HepG2 (cell line): ENCODE results near the gene NDUFS2. TPM values are rescaled to one million over a fixed set of nuclear protein-coding genes. Genes with fewer than 3 reads are reported as not detected.

Experiments used
- ADNP ChIP-seq: sonication (generic); formaldehyde crosslinking; IDR thresholded peaks from 2 replicates; pipeline ENCODE4 v1.4.0; 2020; ENCODE audit warnings: missing genetic modification reagents
- CBX5 ChIP-seq: sonication (generic); formaldehyde crosslinking; IDR thresholded peaks from 2 replicates; pipeline ENCODE4 v1.4.0; 2020; ENCODE audit warnings: missing genetic modification reagents, borderline replicate concordance
- CCDC6 ChIP-seq: sonication (generic); formaldehyde crosslinking; IDR thresholded peaks from 2 replicates; pipeline ENCODE4 v1.8.1; 2022; ENCODE audit warnings: mild to moderate bottlenecking, missing genetic modification reagents, moderate library complexity
- EP300 ChIP-seq, 3 experiments: sonication (generic) in 1 of 3; formaldehyde crosslinking in 1 of 3; IDR thresholded peaks; 2 replicates each; pipeline versions ENCODE4 v1.5.1 to v1.6.1; 2011 to 2020; ENCODE audit warnings: low read depth in 2 of 3, low read length in 2 of 3, borderline replicate concordance in 1 of 3, improper control_type of control experiment in 1 of 3, mild to moderate bottlenecking in 1 of 3, missing genetic modification reagents in 1 of 3, moderate library complexity in 1 of 3
- FOXJ3 ChIP-seq: sonication (generic); formaldehyde crosslinking; IDR thresholded peaks from 2 replicates; pipeline ENCODE4 v1.4.0; 2020; ENCODE audit warnings: missing genetic modification reagents, mild to moderate bottlenecking, borderline replicate concordance
- GATA4 ChIP-seq: sonication (generic); IDR thresholded peaks from 2 replicates; pipeline ENCODE4 v1.6.1; 2016; ENCODE audit warnings: antibody characterized with exemption, low read depth, borderline replicate concordance
- MEF2D ChIP-seq: sonication (generic); formaldehyde crosslinking; IDR thresholded peaks from 2 replicates; pipeline ENCODE4 v1.5.1; 2020; ENCODE audit warnings: mild to moderate bottlenecking, missing genetic modification reagents
- NCOA5 ChIP-seq: sonication (generic); formaldehyde crosslinking; IDR thresholded peaks from 2 replicates; pipeline ENCODE4 v1.4.0; 2020; ENCODE audit warnings: missing genetic modification reagents
- SMARCC2 ChIP-seq: fragments of 450-650 bp; IDR thresholded peaks from 2 replicates; pipeline ENCODE4 v1.6.1; 2017; ENCODE audit warnings: antibody characterized with exemption, mild to moderate bottlenecking
- SP1 ChIP-seq, 2 experiments: fragments of 450-650 bp in 1 of 2; sonication (generic) in 1 of 2; formaldehyde crosslinking in 1 of 2; IDR thresholded peaks; 2 replicates each; pipeline versions ENCODE4 v1.4.0 to v1.6.1; 2016 to 2020; ENCODE audit warnings: missing genetic modification reagents in 1 of 2
- SUZ12 ChIP-seq: fragments of 150-350 bp; IDR thresholded peaks from 2 replicates; pipeline ENCODE4 v1.6.1; 2014; ENCODE audit warnings: low read depth, low read length
- U2AF1 ChIP-seq: fragments of 200-400 bp; formaldehyde crosslinking; optimal IDR thresholded peaks from 2 replicates; pipeline ENCODE3; 2017; ENCODE audit warnings: mild to moderate bottlenecking, low read depth, low read length
- ZNF251 ChIP-seq: sonication (generic); formaldehyde crosslinking; IDR thresholded peaks from 2 replicates; pipeline ENCODE4 v1.9.0; 2021; ENCODE audit warnings: mild to moderate bottlenecking, missing genetic modification reagents
- ZNF367 ChIP-seq: sonication (generic); formaldehyde crosslinking; IDR thresholded peaks from 2 replicates; pipeline ENCODE4 v1.4.0; 2020; ENCODE audit warnings: missing genetic modification reagents, borderline replicate concordance
- ZNF496 ChIP-seq: sonication (generic); formaldehyde crosslinking; IDR thresholded peaks from 2 replicates; pipeline ENCODE4 v1.8.1; 2023; ENCODE audit warnings: mild to moderate bottlenecking, moderate library complexity, missing genetic modification reagents; ENCODE audit not compliant: insufficient replicate concordance
- ZNF607 ChIP-seq: sonication (generic); formaldehyde crosslinking; IDR thresholded peaks from 2 replicates; pipeline ENCODE4 v1.5.1; 2020; ENCODE audit warnings: missing genetic modification reagents, mild to moderate bottlenecking, borderline replicate concordance
- polyA plus RNA-seq, 8 experiments: library from polyadenylated mRNA; depleted of rRNA in 3 of 8; stranded (reverse) in 7 of 8; unstranded in 1 of 8; fragments of >200 nt; fragmentation: Illumina TruSeq in 4 of 8; extraction: Trizol in 4 of 8; gene quantifications; 2 replicates each; pipeline versions ENCODE4 v1.2.1 to v1.2.3, GENCODE V29; 2011 to 2016; ENCODE audit warnings: low read depth in 4 of 8, missing spikeins in 1 of 8, mixed read lengths in 1 of 8; ENCODE audit not compliant: insufficient read depth in 1 of 8
- total RNA-seq, 5 experiments: library from RNA; depleted of rRNA; stranded (reverse); fragments of >200 nt; fragmentation: Illumina TruSeq; extraction: Trizol; gene quantifications; 2 replicates each; pipeline ENCODE4 v1.2.3, GENCODE V29; 2016; ENCODE audit warnings: low read depth in 1 of 5
- TF ChIP-seq, protein P1 (sequence below): sonication (generic); formaldehyde crosslinking; IDR thresholded peaks from 2 replicates; pipeline ENCODE4 v1.4.0; 2020; ENCODE audit warnings: mild to moderate bottlenecking, missing genetic modification reagents, borderline replicate concordance
- TF ChIP-seq, protein P2 (sequence below): sonication (generic); formaldehyde crosslinking; IDR thresholded peaks from 2 replicates; pipeline ENCODE4 v1.4.0; 2020; ENCODE audit warnings: missing genetic modification reagents
- TF ChIP-seq, protein P3 (sequence below): fragments of 450-650 bp; IDR thresholded peaks from 2 replicates; pipeline ENCODE4 v1.6.1; 2016
- TF ChIP-seq, protein P4 (sequence below): sonication (generic); formaldehyde crosslinking; IDR thresholded peaks from 2 replicates; pipeline ENCODE4 v1.8.0; 2022; ENCODE audit warnings: missing genetic modification reagents, mild to moderate bottlenecking, borderline replicate concordance
- TF ChIP-seq, protein P5 (sequence below): sonication (generic); formaldehyde crosslinking; IDR thresholded peaks from 2 replicates; pipeline ENCODE4 v1.4.0; 2020; ENCODE audit warnings: missing genetic modification reagents, mild to moderate bottlenecking, borderline replicate concordance

The NDUFS2 gene
- total and polyA plus RNA-seq, 2 of the 13 experiments (the other 11 are each of a cell fraction or from before 2014, with no cell fraction given), result 89.9 to 118 TPM

DNA sequence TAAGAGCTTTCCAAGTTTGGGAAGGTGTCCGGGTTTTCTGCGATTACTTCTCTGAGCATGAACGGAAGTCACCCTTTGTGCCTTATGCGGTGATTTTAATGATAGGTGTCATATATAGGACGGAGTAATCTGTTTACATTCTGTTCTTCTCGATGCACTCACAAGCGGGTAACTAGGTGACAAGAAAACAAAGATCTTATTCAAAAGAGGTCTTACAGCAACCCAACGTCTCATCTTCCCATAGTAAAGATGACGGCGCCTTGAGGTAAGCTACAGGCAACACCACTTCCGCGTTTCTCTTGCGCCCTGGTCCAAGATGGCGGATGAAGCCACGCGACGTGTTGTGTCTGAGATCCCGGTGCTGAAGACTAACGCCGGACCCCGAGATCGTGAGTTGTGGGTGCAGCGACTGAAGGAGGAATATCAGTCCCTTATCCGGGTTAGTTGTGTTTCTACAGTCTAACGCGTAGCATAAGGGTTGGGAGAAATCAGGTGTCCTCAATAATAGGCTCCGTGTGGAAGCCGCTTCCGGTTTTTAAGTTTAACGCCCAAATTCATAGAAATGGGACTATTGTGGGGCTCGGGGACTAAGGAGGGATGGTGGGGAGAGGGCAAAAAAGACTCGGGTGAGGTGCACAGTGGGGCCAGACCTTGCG, 48.4 kb upstream of the NDUFS2 start, which contains the start of gene UFC1 (continued):
- TF ChIP-seq ZNF251 (CRISPR knock-in tag), result no peak
- no peak for TF ChIP-seq U2AF1
- peak; percentile 38; the same call in 1 of the 2 replicates for TF ChIP-seq GATA4
- TF ChIP-seq, protein P1, sequence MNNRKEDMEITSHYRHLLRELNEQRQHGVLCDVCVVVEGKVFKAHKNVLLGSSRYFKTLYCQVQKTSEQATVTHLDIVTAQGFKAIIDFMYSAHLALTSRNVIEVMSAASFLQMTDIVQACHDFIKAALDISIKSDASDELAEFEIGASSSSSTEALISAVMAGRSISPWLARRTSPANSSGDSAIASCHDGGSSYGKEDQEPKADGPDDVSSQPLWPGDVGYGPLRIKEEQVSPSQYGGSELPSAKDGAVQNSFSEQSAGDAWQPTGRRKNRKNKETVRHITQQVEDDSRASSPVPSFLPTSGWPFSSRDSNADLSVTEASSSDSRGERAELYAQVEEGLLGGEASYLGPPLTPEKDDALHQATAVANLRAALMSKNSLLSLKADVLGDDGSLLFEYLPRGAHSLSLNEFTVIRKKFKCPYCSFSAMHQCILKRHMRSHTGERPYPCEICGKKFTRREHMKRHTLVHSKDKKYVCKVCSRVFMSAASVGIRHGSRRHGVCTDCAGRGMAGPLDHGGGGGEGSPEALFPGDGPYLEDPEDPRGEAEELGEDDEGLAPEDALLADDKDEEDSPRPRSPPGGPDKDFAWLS (CRISPR knock-in tag), result no peak
- no peak for TF ChIP-seq SUZ12
- TF ChIP-seq EP300 (IDR thresholded peaks at IDR 0.05; ENCODE audit: low read depth in 2 of 2, low read length in 2 of 2), result no peak
- TF ChIP-seq EP300 (CRISPR knock-in tag; IDR thresholded peaks at IDR 0.05; ENCODE audit: borderline replicate concordance), result no peak
- TF ChIP-seq CBX5, result 0 out of 2 replicates have a peak, but pooled peaks have one; percentile 56
- TF ChIP-seq CCDC6 (CRISPR knock-in tag), result no peak
- TF ChIP-seq, protein P2, sequence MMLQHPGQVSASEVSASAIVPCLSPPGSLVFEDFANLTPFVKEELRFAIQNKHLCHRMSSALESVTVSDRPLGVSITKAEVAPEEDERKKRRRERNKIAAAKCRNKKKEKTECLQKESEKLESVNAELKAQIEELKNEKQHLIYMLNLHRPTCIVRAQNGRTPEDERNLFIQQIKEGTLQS, result no peak
- TF ChIP-seq NCOA5 (CRISPR knock-in tag), result no peak
- TF ChIP-seq, protein P3, sequence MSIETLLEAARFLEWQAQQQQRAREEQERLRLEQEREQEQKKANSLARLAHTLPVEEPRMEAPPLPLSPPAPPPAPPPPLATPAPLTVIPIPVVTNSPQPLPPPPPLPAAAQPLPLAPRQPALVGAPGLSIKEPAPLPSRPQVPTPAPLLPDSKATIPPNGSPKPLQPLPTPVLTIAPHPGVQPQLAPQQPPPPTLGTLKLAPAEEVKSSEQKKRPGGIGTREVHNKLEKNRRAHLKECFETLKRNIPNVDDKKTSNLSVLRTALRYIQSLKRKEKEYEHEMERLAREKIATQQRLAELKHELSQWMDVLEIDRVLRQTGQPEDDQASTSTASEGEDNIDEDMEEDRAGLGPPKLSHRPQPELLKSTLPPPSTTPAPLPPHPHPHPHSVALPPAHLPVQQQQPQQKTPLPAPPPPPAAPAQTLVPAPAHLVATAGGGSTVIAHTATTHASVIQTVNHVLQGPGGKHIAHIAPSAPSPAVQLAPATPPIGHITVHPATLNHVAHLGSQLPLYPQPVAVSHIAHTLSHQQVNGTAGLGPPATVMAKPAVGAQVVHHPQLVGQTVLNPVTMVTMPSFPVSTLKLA, result 0 out of 2 replicates have a peak, but pooled peaks have one; percentile 12
- TF ChIP-seq ZNF367 (CRISPR knock-in tag), result no peak
- TF ChIP-seq ADNP (CRISPR knock-in tag), result no peak
- no peak for TF ChIP-seq MEF2D (CRISPR knock-in tag)
- TF ChIP-seq SMARCC2, result no peak
- TF ChIP-seq, protein P4, sequence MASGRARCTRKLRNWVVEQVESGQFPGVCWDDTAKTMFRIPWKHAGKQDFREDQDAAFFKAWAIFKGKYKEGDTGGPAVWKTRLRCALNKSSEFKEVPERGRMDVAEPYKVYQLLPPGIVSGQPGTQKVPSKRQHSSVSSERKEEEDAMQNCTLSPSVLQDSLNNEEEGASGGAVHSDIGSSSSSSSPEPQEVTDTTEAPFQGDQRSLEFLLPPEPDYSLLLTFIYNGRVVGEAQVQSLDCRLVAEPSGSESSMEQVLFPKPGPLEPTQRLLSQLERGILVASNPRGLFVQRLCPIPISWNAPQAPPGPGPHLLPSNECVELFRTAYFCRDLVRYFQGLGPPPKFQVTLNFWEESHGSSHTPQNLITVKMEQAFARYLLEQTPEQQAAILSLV (CRISPR knock-in tag), result peak; percentile 33; the same call in 1 of the 2 replicates
- TF ChIP-seq SP1 (IDR thresholded peaks at IDR 0.05), result no peak
- peak; percentile 52; the same call in 1 of the 2 replicates for TF ChIP-seq SP1 (CRISPR knock-in tag; IDR thresholded peaks at IDR 0.05)
- TF ChIP-seq, protein P5, sequence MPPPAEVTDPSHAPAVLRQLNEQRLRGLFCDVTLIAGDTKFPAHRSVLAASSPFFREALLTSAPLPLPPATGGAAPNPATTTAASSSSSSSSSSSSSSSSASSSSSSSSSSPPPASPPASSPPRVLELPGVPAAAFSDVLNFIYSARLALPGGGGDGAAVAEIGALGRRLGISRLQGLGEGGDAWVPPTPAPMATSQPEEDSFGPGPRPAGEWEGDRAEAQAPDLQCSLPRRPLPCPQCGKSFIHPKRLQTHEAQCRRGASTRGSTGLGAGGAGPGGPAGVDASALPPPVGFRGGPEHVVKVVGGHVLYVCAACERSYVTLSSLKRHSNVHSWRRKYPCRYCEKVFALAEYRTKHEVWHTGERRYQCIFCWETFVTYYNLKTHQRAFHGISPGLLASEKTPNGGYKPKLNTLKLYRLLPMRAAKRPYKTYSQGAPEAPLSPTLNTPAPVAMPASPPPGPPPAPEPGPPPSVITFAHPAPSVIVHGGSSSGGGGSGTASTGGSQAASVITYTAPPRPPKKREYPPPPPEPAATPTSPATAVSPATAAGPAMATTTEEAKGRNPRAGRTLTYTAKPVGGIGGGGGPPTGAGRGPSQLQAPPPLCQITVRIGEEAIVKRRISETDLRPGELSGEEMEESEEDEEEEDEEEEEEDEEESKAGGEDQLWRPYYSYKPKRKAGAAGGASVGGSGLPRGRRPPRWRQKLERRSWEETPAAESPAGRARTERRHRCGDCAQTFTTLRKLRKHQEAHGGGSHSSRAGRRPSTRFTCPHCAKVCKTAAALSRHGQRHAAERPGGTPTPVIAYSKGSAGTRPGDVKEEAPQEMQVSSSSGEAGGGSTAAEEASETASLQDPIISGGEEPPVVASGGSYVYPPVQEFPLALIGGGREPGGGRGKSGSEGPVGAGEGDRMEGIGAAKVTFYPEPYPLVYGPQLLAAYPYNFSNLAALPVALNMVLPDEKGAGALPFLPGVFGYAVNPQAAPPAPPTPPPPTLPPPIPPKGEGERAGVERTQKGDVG (CRISPR knock-in tag), result no peak
- no peak for TF ChIP-seq ZNF496 (CRISPR knock-in tag)
- TF ChIP-seq FOXJ3, result no peak
- TF ChIP-seq ZNF607 (CRISPR knock-in tag), result no peak
